ENCODE measurements around the gene KANTR. TPM values are rescaled to one million over a fixed set of nuclear protein-coding genes. Genes with fewer than 3 reads are reported as not detected.

Gene KANTR
- total RNA-seq, 2 donors from 2014 or later, result 11.7 to 14.4 TPM

- H3K4me1 ChIP-seq (ENCODE audit: control insufficient read depth, insufficient read depth, low read length), result no peaks in the 10 kb centered on the region
- H3K27me3 Mint-ChIP-seq (ENCODE audit: insufficient read depth), result no peaks in the 10 kb centered on the region
- no peaks in the 10 kb centered on the region for H3K4me1 Mint-ChIP-seq
- no peak for DNase-seq
- H3K36me3 ChIP-seq (ENCODE audit: control insufficient read depth, insufficient read depth, low read length), result no peaks in the 10 kb centered on the region
- H3K27ac Mint-ChIP-seq, result no peak overlapping the region
- H3K9me3 Mint-ChIP-seq, result peaks cover 35% of the 10 kb centered on the region
- H3K27ac ChIP-seq (ENCODE audit: low read depth, low read length), result no peak overlapping the region
- H3K9me3 ChIP-seq (ENCODE audit: control insufficient read depth, low read length), result peaks cover 12% of the 10 kb centered on the region
- peaks cover 2% of the 10 kb centered on the region for H3K36me3 Mint-ChIP-seq (ENCODE audit: low read depth)
- TF ChIP-seq CTCF (conservative IDR thresholded peaks at IDR 0.05), result no peak
- no peaks in the 10 kb centered on the region for H3K27me3 ChIP-seq (ENCODE audit: control insufficient read depth, insufficient read depth, low read length, poor library complexity, severe bottlenecking)
- H3K9ac ChIP-seq (ENCODE audit: extremely low read depth, low read length, poor library complexity, severe bottlenecking), result no peak overlapping the region
- no peak overlapping the region for H3K4me3 Mint-ChIP-seq
- H3K4me3 ChIP-seq (ENCODE audit: low read length), result no peak overlapping the region
Measured at GRCh38 chrX:53125506-53125905, 31.6 kb downstream of the KANTR start.

GRCh38 chrX:53126377-53126776 lies 32.4 kb downstream of the KANTR start:
- no peaks in the 10 kb centered on the region for H3K4me1 Mint-ChIP-seq

GRCh38 chrX:53128097-53128749 lies 34.3 kb downstream of the KANTR start:
- H3K4me3 ChIP-seq (ENCODE audit: low read length), result no peak overlapping the region
- peaks cover 2% of the 10 kb centered on the region for H3K36me3 Mint-ChIP-seq (ENCODE audit: low read depth)
- TF ChIP-seq CTCF (conservative IDR thresholded peaks at IDR 0.05), result no peak
- no peaks in the 10 kb centered on the region for H3K36me3 ChIP-seq (ENCODE audit: control insufficient read depth, insufficient read depth, low read length)
- H3K4me1 Mint-ChIP-seq, result no peaks in the 10 kb centered on the region
- 80 to 89% methylated on average over 2 to 3 of the region's 3 CpGs for WGBS, 2 experiments (ENCODE audit: insufficient coverage in 1 of 2, insufficient read length in 1 of 2)
- no peaks in the 10 kb centered on the region for H3K4me1 ChIP-seq (ENCODE audit: control insufficient read depth, insufficient read depth, low read length)
- H3K9ac ChIP-seq (ENCODE audit: extremely low read depth, low read length, poor library complexity, severe bottlenecking), result no peak overlapping the region
- peaks cover 12% of the 10 kb centered on the region for H3K9me3 ChIP-seq (ENCODE audit: control insufficient read depth, low read length)
- no peak overlapping the region for H3K27ac Mint-ChIP-seq
- H3K27me3 ChIP-seq (ENCODE audit: control insufficient read depth, insufficient read depth, low read length, poor library complexity, severe bottlenecking), result no peaks in the 10 kb centered on the region
- no peak overlapping the region for H3K27ac ChIP-seq (ENCODE audit: low read depth, low read length)
- H3K9me3 Mint-ChIP-seq, result peaks cover 43% of the 10 kb centered on the region
- H3K27me3 Mint-ChIP-seq (ENCODE audit: insufficient read depth), result no peaks in the 10 kb centered on the region
- no peak overlapping the region for H3K4me3 Mint-ChIP-seq
- no peak for DNase-seq

More at GRCh38 chrX:53126377-53126776, 32.4 kb downstream of the KANTR start:
- H3K27ac ChIP-seq (ENCODE audit: low read depth, low read length), result no peak overlapping the region
- TF ChIP-seq CTCF (conservative IDR thresholded peaks at IDR 0.05), result no peak
- H3K27ac Mint-ChIP-seq, result no peak overlapping the region
- no CpG with 5 or more reads among the region's 2 CpGs for WGBS, 2 experiments (ENCODE audit: insufficient coverage in 1 of 2, insufficient read length in 1 of 2)
- no peaks in the 10 kb centered on the region for H3K27me3 ChIP-seq (ENCODE audit: control insufficient read depth, insufficient read depth, low read length, poor library complexity, severe bottlenecking)
- peaks cover 12% of the 10 kb centered on the region for H3K9me3 ChIP-seq (ENCODE audit: control insufficient read depth, low read length)
- no peak overlapping the region for H3K4me3 ChIP-seq (ENCODE audit: low read length)
- H3K36me3 Mint-ChIP-seq (ENCODE audit: low read depth), result peaks cover 2% of the 10 kb centered on the region
- H3K36me3 ChIP-seq (ENCODE audit: control insufficient read depth, insufficient read depth, low read length), result no peaks in the 10 kb centered on the region
- no peak overlapping the region for H3K9ac ChIP-seq (ENCODE audit: extremely low read depth, low read length, poor library complexity, severe bottlenecking)
- no peak overlapping the region for H3K4me3 Mint-ChIP-seq
- H3K4me1 ChIP-seq (ENCODE audit: control insufficient read depth, insufficient read depth, low read length), result no peaks in the 10 kb centered on the region
- H3K27me3 Mint-ChIP-seq (ENCODE audit: insufficient read depth), result no peaks in the 10 kb centered on the region
- DNase-seq, result no peak
- H3K9me3 Mint-ChIP-seq, result peaks cover 33% of the 10 kb centered on the region
